Mesothelial cell of epicardium (in vitro differentiated cells): ENCODE results near the gene ETS1. TPM values are rescaled to one million over a fixed set of nuclear protein-coding genes. Genes with fewer than 3 reads are reported as not detected.

ENCODE experiments used
- DNase-seq, 2 experiments: peaks; one replicate each; pipeline ENCODE4 v3.0.0; 2021; ENCODE audit warnings: low spot score in 2 of 2; ENCODE audit not compliant: unreplicated experiment in 2 of 2
- H3K27ac Mint-ChIP-seq: 2 replicates; pipeline ENCODE4 v1.8.0; 2021; ENCODE audit warnings: mixed read lengths
- H3K27me3 Mint-ChIP-seq: 2 replicates; pipeline ENCODE4 v1.8.0; 2021; ENCODE audit warnings: low read depth, mixed read lengths
- H3K36me3 Mint-ChIP-seq: 2 replicates; pipeline ENCODE4 v1.8.0; 2021; ENCODE audit warnings: mixed read lengths
- H3K4me1 Mint-ChIP-seq: 2 replicates; pipeline ENCODE4 v1.8.0; 2021; ENCODE audit warnings: mixed read lengths
- H3K4me3 Mint-ChIP-seq: 2 replicates; pipeline ENCODE4 v1.8.0; 2021; ENCODE audit warnings: mild to moderate bottlenecking, moderate library complexity, mixed read lengths
- H3K9me3 Mint-ChIP-seq: 2 replicates; pipeline ENCODE4 v1.8.0; 2021; ENCODE audit warnings: mixed read lengths
- total RNA-seq: library from RNA; stranded (reverse); gene quantifications from 3 replicates; pipeline ENCODE4 v1.2.1, GENCODE V29; 2021
- TF ChIP-seq, protein P1 (sequence below): fragments of 200-600 bp; sonication (generic); IDR thresholded peaks from one replicate; pipeline ENCODE4 v1.5.0; 2021; ENCODE audit warnings: antibody characterized with exemption; ENCODE audit not compliant: unreplicated experiment

The ETS1 gene
- total RNA-seq, 1 donor from 2014 or later = 29.7 TPM

DNA sequence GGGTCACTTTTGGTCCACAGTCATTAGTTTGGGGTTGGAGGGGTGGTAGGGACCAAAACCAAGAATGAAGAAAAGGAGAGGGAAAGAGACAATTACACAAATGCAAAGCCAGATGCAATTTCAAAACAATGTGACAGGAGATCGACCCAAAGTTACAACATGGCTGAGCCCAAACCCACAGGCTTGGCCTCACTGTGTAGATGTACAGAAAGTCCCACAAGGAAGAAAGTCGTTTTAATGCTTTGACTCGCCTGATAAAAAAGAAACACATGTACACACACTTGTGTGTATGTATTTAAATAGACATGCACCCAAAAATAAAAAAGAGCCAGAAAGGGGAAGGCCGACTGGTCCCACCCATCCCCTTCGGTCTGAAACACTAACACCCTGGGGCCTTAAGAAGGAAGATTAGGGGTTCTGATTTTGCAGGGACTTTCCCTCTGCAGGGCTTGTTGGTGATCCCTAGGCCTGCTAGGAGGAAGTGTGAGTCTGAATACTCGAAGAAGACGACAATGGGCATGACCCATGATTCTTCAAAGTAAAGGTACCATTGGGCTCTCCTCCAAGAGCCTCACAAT lies 104.1 kb downstream of the ETS1 start:
- Mint-ChIP-seq H3K4me1 (peaks cover 46% of the 10 kb centered on the region), H3K36me3 (peaks cover 52% of the 10 kb centered on the region), H3K9me3 (no peaks in the 10 kb centered on the region), H3K4me3 (no peak overlapping the region), H3K27ac (no peak overlapping the region), H3K27me3 (no peaks in the 10 kb centered on the region)
- TF ChIP-seq, protein P1, sequence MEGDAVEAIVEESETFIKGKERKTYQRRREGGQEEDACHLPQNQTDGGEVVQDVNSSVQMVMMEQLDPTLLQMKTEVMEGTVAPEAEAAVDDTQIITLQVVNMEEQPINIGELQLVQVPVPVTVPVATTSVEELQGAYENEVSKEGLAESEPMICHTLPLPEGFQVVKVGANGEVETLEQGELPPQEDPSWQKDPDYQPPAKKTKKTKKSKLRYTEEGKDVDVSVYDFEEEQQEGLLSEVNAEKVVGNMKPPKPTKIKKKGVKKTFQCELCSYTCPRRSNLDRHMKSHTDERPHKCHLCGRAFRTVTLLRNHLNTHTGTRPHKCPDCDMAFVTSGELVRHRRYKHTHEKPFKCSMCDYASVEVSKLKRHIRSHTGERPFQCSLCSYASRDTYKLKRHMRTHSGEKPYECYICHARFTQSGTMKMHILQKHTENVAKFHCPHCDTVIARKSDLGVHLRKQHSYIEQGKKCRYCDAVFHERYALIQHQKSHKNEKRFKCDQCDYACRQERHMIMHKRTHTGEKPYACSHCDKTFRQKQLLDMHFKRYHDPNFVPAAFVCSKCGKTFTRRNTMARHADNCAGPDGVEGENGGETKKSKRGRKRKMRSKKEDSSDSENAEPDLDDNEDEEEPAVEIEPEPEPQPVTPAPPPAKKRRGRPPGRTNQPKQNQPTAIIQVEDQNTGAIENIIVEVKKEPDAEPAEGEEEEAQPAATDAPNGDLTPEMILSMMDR = no peak
- no peak for DNase-seq

DNA sequence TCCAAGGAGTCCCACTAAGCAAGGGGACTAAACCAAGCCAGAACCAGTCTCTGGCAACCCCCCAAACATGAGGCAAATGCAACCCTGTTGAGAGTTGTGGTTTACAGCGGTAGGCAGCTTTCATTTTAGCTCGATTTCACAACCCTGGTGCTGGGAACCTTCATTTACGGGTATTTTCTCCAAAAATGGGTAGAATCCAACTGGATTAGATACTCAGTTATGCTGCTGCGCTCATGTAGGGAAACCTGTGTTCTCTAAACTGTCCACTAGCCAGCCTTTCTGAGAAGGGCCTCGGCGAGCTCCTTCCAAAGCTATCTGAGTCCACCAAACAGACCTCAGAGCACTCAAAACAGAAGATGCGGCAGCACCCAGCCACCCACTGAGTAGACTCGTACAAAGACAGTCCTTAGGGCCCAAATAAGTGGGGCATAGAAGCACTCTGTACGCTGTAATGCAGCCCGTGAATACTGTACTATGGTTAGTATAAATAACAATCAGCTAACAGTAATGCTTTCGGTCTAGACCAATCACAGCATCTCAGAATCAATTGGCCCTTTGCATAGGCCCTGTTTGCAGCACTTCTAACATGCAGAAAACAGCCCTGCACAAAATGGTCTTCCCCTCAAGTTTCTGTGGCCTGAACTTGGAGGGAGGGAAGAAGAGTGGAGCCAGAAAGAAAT lies 104.7 kb downstream of the ETS1 start:
- H3K27ac Mint-ChIP-seq = no peak overlapping the region
- H3K9me3 Mint-ChIP-seq = no peaks in the 10 kb centered on the region
- no peaks in the 10 kb centered on the region for H3K27me3 Mint-ChIP-seq
- TF ChIP-seq, protein P1 = no peak
- DNase-seq = no peak
- peaks cover 49% of the 10 kb centered on the region for H3K4me1 Mint-ChIP-seq
- H3K36me3 Mint-ChIP-seq = peaks cover 55% of the 10 kb centered on the region
- no peak overlapping the region for H3K4me3 Mint-ChIP-seq

DNA sequence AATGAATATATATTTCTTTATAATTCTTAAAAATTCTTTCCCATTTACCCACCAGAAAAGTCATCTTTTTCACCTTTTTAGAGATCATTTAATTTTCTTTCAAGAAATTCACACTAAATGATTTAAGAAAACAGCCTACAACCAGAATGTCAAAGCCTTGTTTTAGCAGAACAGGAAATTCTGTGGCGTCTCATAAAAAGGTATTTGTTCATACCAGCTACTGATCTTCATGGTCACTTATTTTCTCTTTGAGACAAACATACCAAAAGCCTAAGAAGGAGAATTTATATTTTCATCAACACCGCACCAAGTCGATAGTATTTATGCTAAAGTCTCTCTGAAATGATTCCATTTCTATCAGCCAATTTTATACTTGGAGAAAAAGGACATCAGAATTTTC lies 105.3 kb downstream of the ETS1 start:
- no peaks in the 10 kb centered on the region for H3K9me3 Mint-ChIP-seq
- H3K27ac Mint-ChIP-seq = no peak overlapping the region
- no peaks in the 10 kb centered on the region for H3K27me3 Mint-ChIP-seq
- H3K4me3 Mint-ChIP-seq = no peak overlapping the region
- peaks cover 52% of the 10 kb centered on the region for H3K4me1 Mint-ChIP-seq
- TF ChIP-seq, protein P1 = no peak
- H3K36me3 Mint-ChIP-seq = peaks cover 56% of the 10 kb centered on the region
- no peak for DNase-seq

DNA sequence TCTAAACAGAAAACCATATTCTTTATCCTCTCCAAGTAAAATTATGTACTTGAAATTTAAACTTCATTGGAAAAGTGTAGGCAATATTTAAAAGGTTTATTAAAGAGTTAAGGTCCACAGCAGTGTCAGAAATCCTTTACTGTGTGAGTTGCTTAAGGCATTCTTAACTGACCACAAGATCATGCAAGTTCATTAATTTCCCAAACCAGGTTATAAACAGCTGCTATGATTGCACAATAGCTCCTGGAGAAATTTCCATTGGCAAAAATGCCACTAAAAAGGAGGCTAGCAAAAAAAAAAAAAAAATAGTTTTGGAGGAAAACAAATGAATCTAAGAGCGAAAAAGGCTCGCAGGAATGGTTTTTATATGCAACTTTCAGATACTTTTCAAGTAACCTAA lies 106.2 kb downstream of the ETS1 start:
- peaks cover 52% of the 10 kb centered on the region for H3K36me3 Mint-ChIP-seq
- no peak overlapping the region for H3K4me3 Mint-ChIP-seq
- H3K27ac Mint-ChIP-seq = no peak overlapping the region
- no peaks in the 10 kb centered on the region for H3K9me3 Mint-ChIP-seq
- peaks cover 55% of the 10 kb centered on the region for H3K4me1 Mint-ChIP-seq
- TF ChIP-seq, protein P1 = no peak
- DNase-seq = no peak
- no peaks in the 10 kb centered on the region for H3K27me3 Mint-ChIP-seq

DNA sequence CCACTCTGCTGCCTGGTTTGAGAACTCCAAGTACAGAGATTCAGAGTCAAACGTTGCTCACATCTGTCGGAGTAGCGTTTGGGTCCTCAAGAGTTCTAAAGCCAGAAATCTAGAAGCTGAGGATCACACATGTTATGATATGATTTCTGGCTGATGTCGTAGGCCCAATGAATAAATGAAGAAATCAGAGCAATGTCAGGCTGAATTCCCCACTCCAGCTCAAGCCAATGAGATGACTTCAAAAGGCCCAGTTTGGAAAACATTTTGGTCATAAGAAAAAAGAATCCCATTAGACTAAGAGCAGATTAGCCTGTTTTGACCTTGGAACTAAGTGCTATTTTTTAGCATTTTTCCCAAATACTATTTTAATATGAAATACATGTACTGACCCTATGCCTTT lies 106.7 kb downstream of the ETS1 start:
- Mint-ChIP-seq H3K4me3 (no peak overlapping the region), H3K9me3 (no peaks in the 10 kb centered on the region), H3K27ac (peak overlapping the region; percentile 66), H3K27me3 (no peaks in the 10 kb centered on the region), H3K36me3 (peaks cover 47% of the 10 kb centered on the region), H3K4me1 (peaks cover 60% of the 10 kb centered on the region)
- TF ChIP-seq, protein P1 = no peak
- DNase-seq = no peak
